ENCODE results near the gene DRC3. TPM values are rescaled to one million over a fixed set of nuclear protein-coding genes. Genes with fewer than 3 reads are reported as not detected.

Gene DRC3
- total RNA-seq, 1 donor from 2014 or later, result 3.3 TPM

DNA sequence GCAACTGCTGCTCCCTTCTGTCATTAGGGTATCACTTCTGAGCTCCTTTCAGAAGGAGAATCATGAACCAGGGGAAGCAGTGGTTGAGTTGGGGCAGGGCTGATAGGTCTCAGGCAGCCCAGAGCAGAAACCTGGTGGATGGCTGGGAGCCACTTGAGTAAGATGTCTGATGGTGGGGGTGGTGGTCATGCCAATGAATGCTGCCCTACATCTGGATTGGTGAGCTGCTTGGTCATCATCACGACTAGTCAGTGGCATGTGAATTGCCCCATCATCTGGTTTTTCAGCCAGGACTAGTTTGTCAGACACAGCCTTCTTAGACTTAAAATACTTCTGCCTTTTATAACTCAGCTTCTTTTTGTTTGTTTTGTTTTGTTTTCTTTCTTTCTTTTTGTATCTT, 69.1 kb downstream of the DRC3 start:
- TF ChIP-seq, protein P1, sequence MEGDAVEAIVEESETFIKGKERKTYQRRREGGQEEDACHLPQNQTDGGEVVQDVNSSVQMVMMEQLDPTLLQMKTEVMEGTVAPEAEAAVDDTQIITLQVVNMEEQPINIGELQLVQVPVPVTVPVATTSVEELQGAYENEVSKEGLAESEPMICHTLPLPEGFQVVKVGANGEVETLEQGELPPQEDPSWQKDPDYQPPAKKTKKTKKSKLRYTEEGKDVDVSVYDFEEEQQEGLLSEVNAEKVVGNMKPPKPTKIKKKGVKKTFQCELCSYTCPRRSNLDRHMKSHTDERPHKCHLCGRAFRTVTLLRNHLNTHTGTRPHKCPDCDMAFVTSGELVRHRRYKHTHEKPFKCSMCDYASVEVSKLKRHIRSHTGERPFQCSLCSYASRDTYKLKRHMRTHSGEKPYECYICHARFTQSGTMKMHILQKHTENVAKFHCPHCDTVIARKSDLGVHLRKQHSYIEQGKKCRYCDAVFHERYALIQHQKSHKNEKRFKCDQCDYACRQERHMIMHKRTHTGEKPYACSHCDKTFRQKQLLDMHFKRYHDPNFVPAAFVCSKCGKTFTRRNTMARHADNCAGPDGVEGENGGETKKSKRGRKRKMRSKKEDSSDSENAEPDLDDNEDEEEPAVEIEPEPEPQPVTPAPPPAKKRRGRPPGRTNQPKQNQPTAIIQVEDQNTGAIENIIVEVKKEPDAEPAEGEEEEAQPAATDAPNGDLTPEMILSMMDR (IDR thresholded peaks at IDR 0.05), result no peak
- Histone ChIP-seq H3K27me3 (no peaks in the 10 kb centered on the region), H3K4me1 (peaks cover 28% of the 10 kb centered on the region), H3K27ac (no peak overlapping the region), H3K9me3 (no peaks in the 10 kb centered on the region), H3K4me3 (no peak overlapping the region), H3K36me3 (peaks cover 8% of the 10 kb centered on the region)
- DNase-seq, result no peak
- ATAC-seq, result no peak
- intact Hi-C loops (cut with DNase I), result no loop called here

DNA sequence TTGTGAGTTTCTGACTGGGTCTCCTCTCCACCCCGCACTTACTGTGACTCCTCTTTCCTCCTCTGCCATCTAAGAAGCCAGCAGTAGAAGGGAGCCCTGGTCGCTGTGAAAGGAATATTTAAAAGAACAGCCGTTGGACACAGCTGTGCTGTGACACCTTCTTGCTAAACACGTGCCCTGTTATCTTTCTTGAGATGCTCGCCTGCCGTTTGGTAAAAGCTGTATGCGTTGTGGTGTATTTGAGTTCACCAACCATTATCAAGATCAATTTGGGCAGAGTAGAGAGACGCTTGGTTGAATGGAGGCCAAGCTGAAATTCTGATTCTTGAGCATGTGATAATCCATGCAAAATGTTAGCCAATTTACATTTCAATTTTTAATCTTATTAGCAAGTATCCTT, 70.3 kb downstream of the DRC3 start:
- H3K27me3 ChIP-seq, result no peaks in the 10 kb centered on the region
- ATAC-seq, result no peak
- no peak overlapping the region for H3K4me3 ChIP-seq
- H3K9me3 ChIP-seq, result no peaks in the 10 kb centered on the region
- intact Hi-C loops (cut with DNase I), result no loop called here
- H3K36me3 ChIP-seq, result peaks cover 15% of the 10 kb centered on the region
- TF ChIP-seq, protein P1 (IDR thresholded peaks at IDR 0.05), result no peak
- DNase-seq, result no peak
- peaks cover 16% of the 10 kb centered on the region for H3K4me1 ChIP-seq
- H3K27ac ChIP-seq, result no peak overlapping the region

GRCh38 chr17:18043491-18043890, 70.8 kb downstream of the DRC3 start:
- ATAC-seq, result no peak
- Histone ChIP-seq H3K9me3 (no peaks in the 10 kb centered on the region), H3K4me3 (no peak overlapping the region), H3K4me1 (peaks cover 11% of the 10 kb centered on the region), H3K36me3 (peaks cover 15% of the 10 kb centered on the region), H3K27me3 (no peaks in the 10 kb centered on the region), H3K27ac (no peak overlapping the region)
- intact Hi-C loops (cut with DNase I), result no loop called here
- DNase-seq, result no peak
- TF ChIP-seq, protein P1 (IDR thresholded peaks at IDR 0.05), result no peak

GRCh38 chr17:18044609-18045008, 71.9 kb downstream of the DRC3 start:
- H3K27ac ChIP-seq, result no peak overlapping the region
- intact Hi-C loops (cut with DNase I), result no loop called here
- H3K27me3 ChIP-seq, result no peaks in the 10 kb centered on the region
- H3K36me3 ChIP-seq, result peaks cover 15% of the 10 kb centered on the region
- ATAC-seq (no peak), DNase-seq (no peak)
- no peaks in the 10 kb centered on the region for H3K9me3 ChIP-seq
- H3K4me3 ChIP-seq, result no peak overlapping the region
- TF ChIP-seq, protein P1 (IDR thresholded peaks at IDR 0.05), result no peak
- peaks cover 10% of the 10 kb centered on the region for H3K4me1 ChIP-seq

GRCh38 chr17:18045691-18046350, 73.2 kb downstream of the DRC3 start:
- TF ChIP-seq, protein P1 (IDR thresholded peaks at IDR 0.05), result no peak
- Histone ChIP-seq H3K27me3 (no peaks in the 10 kb centered on the region), H3K4me3 (no peak overlapping the region), H3K36me3 (peaks cover 19% of the 10 kb centered on the region), H3K4me1 (peaks cover 3% of the 10 kb centered on the region), H3K27ac (no peak overlapping the region), H3K9me3 (no peaks in the 10 kb centered on the region)
- intact Hi-C loops (cut with DNase I), result no loop called here
- no peak for ATAC-seq
- no peak for DNase-seq

DNA sequence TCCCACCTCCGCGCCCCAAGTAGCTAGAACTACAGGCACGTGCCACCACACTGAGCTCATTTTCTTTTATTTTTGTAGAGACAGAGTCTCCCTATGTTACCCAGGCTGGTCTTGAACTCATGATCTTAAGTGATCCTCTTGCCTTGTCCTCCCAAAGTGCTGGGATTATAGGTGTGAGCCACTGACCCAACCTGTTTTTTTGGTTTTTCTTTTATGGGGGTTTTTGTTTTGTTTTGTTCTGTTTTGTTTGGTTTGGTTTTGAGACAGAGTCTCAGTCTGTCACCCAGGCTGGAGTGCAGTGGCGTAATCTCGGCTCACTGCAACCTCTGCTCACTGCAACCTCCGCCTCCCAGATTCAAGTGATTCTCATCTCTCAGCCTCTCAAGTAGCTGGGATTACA, 82.9 kb downstream of the DRC3 start:
- H3K27me3 ChIP-seq, result no peaks in the 10 kb centered on the region
- no peak for ATAC-seq
- intact Hi-C loops (cut with DNase I), result no loop called here
- no peak overlapping the region for H3K27ac ChIP-seq
- H3K4me1 ChIP-seq, result no peaks in the 10 kb centered on the region
- no peaks in the 10 kb centered on the region for H3K9me3 ChIP-seq
- peaks cover 41% of the 10 kb centered on the region for H3K36me3 ChIP-seq
- TF ChIP-seq, protein P1 (IDR thresholded peaks at IDR 0.05), result no peak
- no peak for DNase-seq
- no peak overlapping the region for H3K4me3 ChIP-seq

Measured in upper lobe of right lung (tissue), 1 donor.